ENCODE measurements around the gene HSPA4L.

HSPA4L gene

DNA sequence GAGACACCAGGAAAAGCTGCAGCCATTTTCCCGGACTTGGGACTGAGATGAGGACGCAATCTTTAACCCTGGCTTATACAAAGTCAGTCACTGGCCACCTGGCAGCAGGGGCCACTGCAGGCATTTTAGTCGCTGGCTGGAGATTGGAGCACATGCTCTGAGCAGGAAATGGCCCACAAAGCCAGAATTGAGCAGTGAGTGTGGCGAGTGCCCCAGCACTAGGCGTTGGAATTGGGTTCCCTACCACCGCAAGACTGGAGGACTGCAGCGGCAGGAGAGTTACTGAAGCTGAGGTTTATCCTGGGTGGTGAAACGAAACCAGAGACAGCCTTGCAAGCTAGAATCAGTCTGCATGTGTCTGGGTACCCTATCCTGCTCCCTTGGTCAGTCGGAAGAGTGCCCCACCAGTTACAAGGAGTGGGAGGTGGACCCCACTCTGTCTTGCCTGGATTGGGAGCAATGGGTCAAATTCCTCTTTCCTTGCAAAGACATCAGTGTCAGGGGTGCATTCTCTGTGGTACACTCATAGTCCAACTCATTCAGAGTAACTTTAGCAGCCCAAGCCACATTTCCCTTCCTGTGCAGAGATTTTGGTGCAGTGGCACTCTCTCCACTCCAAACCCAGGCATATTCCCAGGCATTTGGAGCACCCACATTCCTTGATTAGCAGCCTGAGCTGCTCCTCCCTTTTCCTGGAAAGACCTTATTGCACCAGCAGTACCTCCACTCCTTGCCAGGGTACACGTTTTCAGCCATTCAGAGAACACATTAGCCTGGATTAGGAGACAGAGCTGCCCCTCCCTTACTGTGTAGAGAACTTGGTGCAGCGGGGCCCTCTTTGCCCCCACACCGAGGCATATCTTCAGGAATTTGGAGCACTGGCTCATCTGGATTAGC is 61.8 kb downstream of the HSPA4L start:
- TF ChIP-seq, protein P1, sequence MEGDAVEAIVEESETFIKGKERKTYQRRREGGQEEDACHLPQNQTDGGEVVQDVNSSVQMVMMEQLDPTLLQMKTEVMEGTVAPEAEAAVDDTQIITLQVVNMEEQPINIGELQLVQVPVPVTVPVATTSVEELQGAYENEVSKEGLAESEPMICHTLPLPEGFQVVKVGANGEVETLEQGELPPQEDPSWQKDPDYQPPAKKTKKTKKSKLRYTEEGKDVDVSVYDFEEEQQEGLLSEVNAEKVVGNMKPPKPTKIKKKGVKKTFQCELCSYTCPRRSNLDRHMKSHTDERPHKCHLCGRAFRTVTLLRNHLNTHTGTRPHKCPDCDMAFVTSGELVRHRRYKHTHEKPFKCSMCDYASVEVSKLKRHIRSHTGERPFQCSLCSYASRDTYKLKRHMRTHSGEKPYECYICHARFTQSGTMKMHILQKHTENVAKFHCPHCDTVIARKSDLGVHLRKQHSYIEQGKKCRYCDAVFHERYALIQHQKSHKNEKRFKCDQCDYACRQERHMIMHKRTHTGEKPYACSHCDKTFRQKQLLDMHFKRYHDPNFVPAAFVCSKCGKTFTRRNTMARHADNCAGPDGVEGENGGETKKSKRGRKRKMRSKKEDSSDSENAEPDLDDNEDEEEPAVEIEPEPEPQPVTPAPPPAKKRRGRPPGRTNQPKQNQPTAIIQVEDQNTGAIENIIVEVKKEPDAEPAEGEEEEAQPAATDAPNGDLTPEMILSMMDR (IDR thresholded peaks at IDR 0.05; ENCODE audit: insufficient read depth, low read depth, low read length, missing control alignments), result no peak
- no peak overlapping the region for H3K4me3 ChIP-seq (ENCODE audit: low read depth, low read length)
- no peak for DNase-seq (ENCODE audit: low read depth)

DNA sequence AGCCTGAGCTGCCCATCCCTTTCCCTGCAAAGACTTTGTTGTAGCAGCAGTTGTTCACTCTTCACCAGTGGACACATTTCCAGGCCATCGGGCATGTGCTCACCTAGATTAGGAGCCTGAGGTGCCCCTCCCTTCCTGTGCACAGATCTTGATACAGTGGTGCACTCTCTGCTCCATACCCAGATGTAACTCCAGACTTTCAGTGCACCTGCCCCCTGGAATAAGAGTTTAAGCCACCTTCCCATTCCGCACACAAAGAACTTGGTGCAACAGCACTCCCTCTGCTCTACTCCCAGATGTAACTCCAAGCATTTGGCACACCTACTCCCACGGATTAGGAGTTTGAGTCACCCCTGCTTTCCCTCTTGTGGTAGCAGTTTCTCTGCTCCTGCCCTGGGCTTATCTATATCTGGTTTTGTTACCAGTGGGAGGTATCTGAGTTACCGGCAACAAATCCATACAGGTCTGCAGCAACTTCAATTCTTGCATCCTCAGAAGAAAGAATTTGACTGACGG is 62.5 kb downstream of the HSPA4L start:
- TF ChIP-seq, protein P1 (IDR thresholded peaks at IDR 0.05; ENCODE audit: insufficient read depth, low read depth, low read length, missing control alignments), result no peak
- no peak for DNase-seq (ENCODE audit: low read depth)
- no peak overlapping the region for H3K4me3 ChIP-seq (ENCODE audit: low read depth, low read length)

DNA sequence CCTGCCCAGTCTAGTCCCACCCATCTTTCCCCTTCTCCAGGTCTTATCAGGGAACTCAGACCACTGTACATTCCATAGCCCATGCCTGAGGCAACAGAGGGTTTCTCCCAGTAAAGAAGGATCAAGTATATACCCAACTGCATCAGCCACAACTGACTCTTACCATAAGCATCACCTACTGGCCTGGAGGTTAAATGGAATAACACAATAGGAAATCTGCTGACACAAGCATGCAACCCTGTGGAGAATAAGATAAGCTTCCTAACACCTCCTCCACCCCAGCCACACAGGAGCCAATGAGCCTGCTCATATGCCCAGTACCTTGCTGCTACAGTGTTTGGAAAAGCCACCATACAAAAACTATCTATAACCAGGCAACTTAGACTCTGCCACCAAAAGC is 63.9 kb downstream of the HSPA4L start:
- no peak overlapping the region for H3K4me3 ChIP-seq (ENCODE audit: low read depth, low read length)
- no peak for DNase-seq (ENCODE audit: low read depth)
- TF ChIP-seq, protein P1 (IDR thresholded peaks at IDR 0.05; ENCODE audit: insufficient read depth, low read depth, low read length, missing control alignments), result no peak

DNA sequence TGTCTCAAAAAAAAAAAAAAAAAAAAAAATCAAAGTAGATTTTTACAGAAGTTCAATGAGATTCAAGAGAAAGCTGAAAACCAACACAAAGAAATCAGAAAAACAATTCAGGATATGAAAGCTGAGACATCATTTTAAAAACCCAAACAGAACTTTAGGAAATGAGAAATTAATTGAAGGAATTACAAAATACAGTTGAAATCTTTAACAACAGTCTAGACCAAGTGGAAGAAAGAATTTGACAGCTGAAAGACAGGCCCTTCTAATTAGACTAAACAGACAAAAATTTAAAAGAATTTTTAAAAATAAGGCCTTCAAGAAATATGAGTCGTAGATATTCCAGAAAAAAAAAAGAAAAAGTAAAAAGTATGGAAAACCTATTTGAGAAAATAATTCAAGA is 64.6 kb downstream of the HSPA4L start:
- DNase-seq (ENCODE audit: low read depth), result no peak
- no peak overlapping the region for H3K4me3 ChIP-seq (ENCODE audit: low read depth, low read length)
- TF ChIP-seq, protein P1 (IDR thresholded peaks at IDR 0.05; ENCODE audit: insufficient read depth, low read depth, low read length, missing control alignments), result no peak

DNA sequence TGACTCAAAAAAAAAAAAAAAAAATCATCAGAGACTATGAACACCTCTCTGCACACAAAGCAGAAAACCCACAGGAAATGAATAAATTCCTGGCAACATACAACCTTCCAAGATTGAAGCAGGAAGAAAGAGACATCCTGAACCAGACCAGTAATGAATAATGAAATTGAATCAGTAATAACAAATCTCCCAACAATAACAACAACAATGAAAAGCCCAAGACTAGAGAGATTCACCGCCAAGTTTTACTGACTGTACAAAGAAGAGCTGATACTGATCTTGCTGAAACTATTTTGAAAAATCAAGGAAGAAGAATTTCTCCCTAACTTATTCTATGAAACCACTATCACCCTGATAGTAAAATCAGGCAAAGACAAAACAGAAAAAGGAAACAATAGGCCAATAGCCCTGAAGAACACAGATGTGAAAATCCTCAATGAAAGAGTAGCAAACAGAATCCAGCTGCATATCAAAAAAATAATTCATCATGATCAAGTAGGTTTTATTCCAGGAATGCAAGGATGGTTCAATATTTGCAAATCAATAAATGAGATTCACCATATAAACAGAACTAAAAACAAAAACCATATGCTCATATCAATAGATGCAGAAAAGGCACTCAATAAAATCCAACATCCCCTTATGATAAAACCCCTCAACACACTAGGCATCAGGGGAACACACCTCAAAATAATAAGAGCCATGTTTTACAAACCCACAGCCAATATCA is 67.5 kb downstream of the HSPA4L start:
- DNase-seq (ENCODE audit: low read depth), result no peak
- no peak overlapping the region for H3K4me3 ChIP-seq (ENCODE audit: low read depth, low read length)
- TF ChIP-seq, protein P1 (IDR thresholded peaks at IDR 0.05; ENCODE audit: insufficient read depth, low read depth, low read length, missing control alignments), result no peak

DNA sequence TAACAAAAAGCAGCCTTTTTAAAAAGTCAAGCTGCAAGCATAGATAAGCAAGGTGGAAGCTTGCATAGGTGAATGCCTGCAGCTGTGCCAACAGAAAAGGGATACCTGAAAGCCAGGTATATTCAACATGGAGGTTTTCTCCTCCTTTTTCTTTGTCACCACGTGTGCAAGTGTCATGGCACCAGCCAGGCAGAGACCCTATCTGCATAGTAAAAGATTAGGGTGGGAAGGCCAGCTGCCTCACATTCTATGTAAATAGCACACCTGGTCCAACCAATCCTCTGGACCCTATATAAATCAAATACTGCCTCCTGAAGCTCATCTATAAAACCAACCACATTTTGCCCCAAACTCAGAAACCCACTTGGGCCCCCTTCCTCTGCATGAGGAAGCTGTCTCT is 70.5 kb downstream of the HSPA4L start:
- no peak for DNase-seq (ENCODE audit: low read depth)
- TF ChIP-seq, protein P1 (IDR thresholded peaks at IDR 0.05; ENCODE audit: insufficient read depth, low read depth, low read length, missing control alignments), result no peak
- H3K4me3 ChIP-seq (ENCODE audit: low read depth, low read length), result no peak overlapping the region

All from GM12865 (cell line).